Thoracic aorta (tissue), 2 donors: Measurements from ENCODE around the gene GUCD1. TPM values are rescaled to one million over a fixed set of nuclear protein-coding genes. Genes with fewer than 3 reads are reported as not detected.

ENCODE experiments used
- ATAC-seq: fragments of 150-250 bp; one replicate; pipeline ENCODE4 v1.8.0; 2017; ENCODE audit warnings: low read depth; ENCODE audit not compliant: insufficient number of reproducible peaks, low FRiP score
- DNase-seq: peaks from one replicate; pipeline ENCODE4 v3.0.0-alpha.2; 2020; ENCODE audit warnings: low spot score
- H3K27ac ChIP-seq, 2 donors: fragments of 200-600 bp; sonication (generic); 1 replicate in 1 of 2; 2 replicates in 1 of 2; pipeline ENCODE4 v1.5.1; 2016; ENCODE audit warnings: mild to moderate bottlenecking in 2 of 2, moderate library complexity in 2 of 2
- H3K27me3 ChIP-seq: fragments of 200-600 bp; sonication (generic); replicated peaks from 2 replicates; pipeline ENCODE4 v1.6.0; 2016; ENCODE audit warnings: mild to moderate bottlenecking; ENCODE audit not compliant: insufficient read depth
- H3K36me3 ChIP-seq: fragments of 200-600 bp; sonication (generic); one replicate; pipeline ENCODE4 v1.5.1; 2016
- H3K4me1 ChIP-seq, 2 donors: fragments of 200-600 bp; sonication (generic); 1 replicate in 1 of 2; 2 replicates in 1 of 2; pipeline versions ENCODE4 v1.5.1 to v1.6.0; 2016; ENCODE audit warnings: low read depth in 2 of 2, mild to moderate bottlenecking in 1 of 2; ENCODE audit not compliant: control insufficient read depth in 1 of 2
- H3K4me3 ChIP-seq: fragments of 200-600 bp; sonication (generic); 2 replicates; pipeline ENCODE4 v1.5.1; 2016; ENCODE audit warnings: mild to moderate bottlenecking
- H3K9me3 ChIP-seq: fragments of 200-600 bp; sonication (generic); 2 replicates; pipeline ENCODE4 v1.5.1; 2016
- total RNA-seq, 2 donors: library from RNA; depleted of rRNA; stranded (reverse); fragments of >200 nt; gene quantifications; one replicate each; pipeline versions ENCODE4 v1.1.0 to v1.2.3, GENCODE V29; 2016
- TF ChIP-seq, protein P1 (sequence below): fragments of 200-600 bp; sonication (generic); IDR thresholded peaks from one replicate; pipeline ENCODE4 v1.5.1; 2019; ENCODE audit warnings: antibody characterized with exemption

The GUCD1 gene
- total RNA-seq, 2 donors from 2014 or later: 81.9 to 83.4 TPM

DNA sequence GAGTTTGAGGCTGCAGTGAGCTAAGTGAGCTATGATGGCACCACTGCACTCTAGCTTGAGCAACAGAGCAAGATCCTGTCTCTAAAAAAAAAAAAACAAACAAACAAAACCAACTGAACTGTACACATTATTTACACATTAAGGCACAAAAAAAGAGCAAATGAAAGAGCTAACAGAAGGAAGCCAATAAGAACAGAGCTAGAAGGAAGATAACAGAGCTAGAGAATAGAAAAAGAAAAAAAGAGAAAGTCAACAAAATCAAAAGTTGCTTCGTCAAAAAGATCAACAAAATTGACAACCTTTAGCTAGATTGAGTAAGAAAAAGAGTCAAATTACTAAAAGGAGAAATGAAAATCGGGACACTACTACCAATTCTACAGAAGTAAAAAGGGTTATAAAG, 25.0 kb downstream of the GUCD1 start:
- ATAC-seq (no peak), DNase-seq (no peak)
- TF ChIP-seq, protein P1, sequence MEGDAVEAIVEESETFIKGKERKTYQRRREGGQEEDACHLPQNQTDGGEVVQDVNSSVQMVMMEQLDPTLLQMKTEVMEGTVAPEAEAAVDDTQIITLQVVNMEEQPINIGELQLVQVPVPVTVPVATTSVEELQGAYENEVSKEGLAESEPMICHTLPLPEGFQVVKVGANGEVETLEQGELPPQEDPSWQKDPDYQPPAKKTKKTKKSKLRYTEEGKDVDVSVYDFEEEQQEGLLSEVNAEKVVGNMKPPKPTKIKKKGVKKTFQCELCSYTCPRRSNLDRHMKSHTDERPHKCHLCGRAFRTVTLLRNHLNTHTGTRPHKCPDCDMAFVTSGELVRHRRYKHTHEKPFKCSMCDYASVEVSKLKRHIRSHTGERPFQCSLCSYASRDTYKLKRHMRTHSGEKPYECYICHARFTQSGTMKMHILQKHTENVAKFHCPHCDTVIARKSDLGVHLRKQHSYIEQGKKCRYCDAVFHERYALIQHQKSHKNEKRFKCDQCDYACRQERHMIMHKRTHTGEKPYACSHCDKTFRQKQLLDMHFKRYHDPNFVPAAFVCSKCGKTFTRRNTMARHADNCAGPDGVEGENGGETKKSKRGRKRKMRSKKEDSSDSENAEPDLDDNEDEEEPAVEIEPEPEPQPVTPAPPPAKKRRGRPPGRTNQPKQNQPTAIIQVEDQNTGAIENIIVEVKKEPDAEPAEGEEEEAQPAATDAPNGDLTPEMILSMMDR: no peak
- no peak overlapping the region for H3K4me3 ChIP-seq
- H3K27me3 ChIP-seq: no peaks in the 10 kb centered on the region
- peaks cover 0 to 7% of the 10 kb centered on the region in 2 donors for H3K4me1 ChIP-seq
- no peak overlapping the region for H3K27ac ChIP-seq
- H3K9me3 ChIP-seq: no peaks in the 10 kb centered on the region
- no peaks in the 10 kb centered on the region for H3K36me3 ChIP-seq

DNA sequence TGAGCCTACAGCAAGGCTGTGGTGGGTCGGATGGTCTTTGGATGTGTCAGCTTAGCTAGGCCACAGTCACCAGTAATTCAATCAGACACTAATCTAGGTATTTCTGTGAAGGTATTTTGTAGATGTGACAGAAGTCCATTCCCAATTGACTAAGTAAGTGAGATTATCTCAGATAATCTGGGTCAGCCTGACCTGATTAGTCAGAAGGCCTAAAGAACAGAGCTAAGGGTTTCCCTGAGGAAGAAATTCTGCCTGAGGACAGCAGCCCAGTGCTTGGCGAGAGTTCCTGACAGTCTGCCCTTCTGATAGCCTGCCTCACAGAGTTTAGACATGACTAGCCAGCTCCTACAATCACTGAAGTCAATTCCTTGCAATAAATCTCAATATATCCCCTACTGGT, 28.7 kb downstream of the GUCD1 start:
- no peaks in the 10 kb centered on the region for H3K9me3 ChIP-seq
- H3K4me1 ChIP-seq: peaks cover 3 to 28% of the 10 kb centered on the region in 2 donors
- no peak overlapping the region for H3K4me3 ChIP-seq
- DNase-seq: no peak
- H3K27ac ChIP-seq: no peak overlapping the region
- H3K27me3 ChIP-seq: no peaks in the 10 kb centered on the region
- TF ChIP-seq, protein P1: no peak
- no peak for ATAC-seq
- H3K36me3 ChIP-seq: no peaks in the 10 kb centered on the region

DNA sequence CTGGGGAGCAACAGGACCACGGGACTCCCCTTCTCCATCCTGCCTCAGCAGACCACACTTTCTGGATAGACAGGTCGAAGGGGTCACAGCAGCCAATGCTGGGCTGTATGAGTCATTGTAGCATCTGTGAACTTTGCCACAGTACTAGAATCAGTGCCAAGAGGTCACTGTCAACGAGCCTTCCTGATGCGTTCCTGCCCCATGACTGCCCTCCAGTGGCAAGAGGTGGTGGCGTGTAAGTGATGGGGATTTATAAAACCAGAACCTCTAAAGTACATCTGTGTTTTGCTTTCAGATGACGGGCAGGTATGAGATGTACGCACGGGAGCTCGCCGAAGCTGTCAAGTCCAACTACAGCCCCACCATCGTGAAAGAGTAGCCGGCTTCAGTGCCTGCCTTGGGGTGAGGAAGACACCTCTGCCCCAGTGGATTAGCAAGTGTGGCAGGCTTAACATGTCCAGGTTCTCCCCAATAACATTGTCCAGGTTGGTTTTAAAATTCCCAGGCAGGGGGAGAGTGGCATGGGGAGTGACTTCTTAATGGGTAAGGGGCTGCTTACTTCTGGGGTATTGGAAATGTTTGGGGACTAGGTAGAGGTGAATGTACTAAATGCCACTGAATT, 29.4 kb downstream of the GUCD1 start:
- Histone ChIP-seq H3K9me3 (no peaks in the 10 kb centered on the region), H3K27ac (no peak overlapping the region), H3K36me3 (no peaks in the 10 kb centered on the region), H3K4me1 (peaks cover 3 to 28% of the 10 kb centered on the region in 2 donors), H3K4me3 (no peak overlapping the region), H3K27me3 (no peaks in the 10 kb centered on the region)
- TF ChIP-seq, protein P1: peak; percentile 78
- DNase-seq (peak; percentile 28), ATAC-seq (peak; percentile 24)

DNA sequence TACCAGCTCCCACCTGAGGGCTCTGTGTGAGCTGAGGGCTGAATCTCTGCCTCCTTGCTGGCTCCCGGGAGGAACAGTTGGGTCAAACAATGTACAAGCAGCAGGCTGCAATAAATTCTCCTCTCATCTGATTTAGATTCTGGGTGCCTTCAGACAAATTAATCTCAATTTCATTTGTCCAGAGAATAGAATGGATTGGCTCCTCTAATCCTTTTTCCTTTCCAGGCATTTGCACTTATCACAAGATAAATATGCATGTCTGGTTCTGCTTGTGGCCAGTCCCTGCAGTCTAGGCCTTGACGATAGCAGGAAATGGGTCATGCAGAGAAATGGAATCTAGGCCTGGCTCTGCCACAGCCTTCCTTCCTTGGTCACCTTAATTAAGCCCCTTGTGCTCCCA, 31.1 kb downstream of the GUCD1 start:
- H3K9me3 ChIP-seq: no peaks in the 10 kb centered on the region
- H3K27ac ChIP-seq: peak overlapping the region; percentile 53 to 62

DNA sequence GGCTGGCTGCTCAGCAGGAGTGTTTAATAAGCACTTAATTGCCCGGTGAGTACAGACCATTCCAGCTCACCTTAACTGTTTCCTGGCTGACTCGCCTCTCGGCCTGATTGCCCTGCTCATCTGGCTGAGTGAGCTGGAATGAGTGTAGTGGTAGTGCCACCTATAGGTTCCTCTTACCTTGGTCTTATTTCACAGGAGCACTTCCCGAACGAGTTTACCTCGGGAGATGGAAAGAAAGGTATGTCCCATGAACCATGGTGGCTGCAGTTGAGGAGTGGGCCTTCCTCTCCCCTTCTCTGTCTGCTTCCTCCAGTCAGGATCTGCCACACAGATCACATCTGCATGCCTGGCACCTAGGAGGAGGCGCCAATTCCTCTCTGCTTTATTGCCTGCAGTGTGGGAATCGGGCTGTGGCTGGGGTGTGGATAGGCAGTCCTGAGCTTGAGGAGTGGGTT, 33.1 kb downstream of the GUCD1 start:
- Histone ChIP-seq H3K27me3 (no peaks in the 10 kb centered on the region), H3K4me1 (peaks cover 3 to 28% of the 10 kb centered on the region in 2 donors), H3K9me3 (no peaks in the 10 kb centered on the region), H3K4me3 (no peak overlapping the region), H3K36me3 (no peaks in the 10 kb centered on the region), H3K27ac (no peak overlapping the region)
- TF ChIP-seq, protein P1: no peak
- ATAC-seq (no peak), DNase-seq (no peak)

More for the DNA sequence above, 31.1 kb downstream of the GUCD1 start:
- no peaks in the 10 kb centered on the region for H3K27me3 ChIP-seq
- no peak overlapping the region for H3K4me3 ChIP-seq
- H3K36me3 ChIP-seq: no peaks in the 10 kb centered on the region
- no peak for ATAC-seq
- no peak for DNase-seq
- TF ChIP-seq, protein P1: no peak
- H3K4me1 ChIP-seq: peaks cover 3 to 28% of the 10 kb centered on the region in 2 donors
